K562 (cell line): ENCODE data around the gene MAGEE1. TPM values are rescaled to one million over a fixed set of nuclear protein-coding genes. Genes with fewer than 3 reads are reported as not detected.

Source experiments
- ATAC-seq: fragments of 200-7000 bp; cut with Tn5 transposase; 3 replicates; pipeline ENCODE4 v1.9.1; 2020; ENCODE audit warnings: moderate library complexity
- BruUV-seq: library from RNA; stranded (reverse); fragments of 400-500 nt; replicated peaks from 2 replicates; lab custom pipeline; 2021; lab: Mats Ljungman, UMichigan
- CTCF ChIA-PET: fragments of 300-600 bp; formaldehyde crosslinking; extraction: SDS; loops from one replicate; lab custom pipeline; 2021; ENCODE audit warnings: low intra/inter-chr PET ratio; lab: Yijun Ruan, JAX
- POLR2A ChIA-PET: fragments of 300-600, 350-650 bp; sonication (Branson Sonifier 250); formaldehyde crosslinking; extraction: SDS; loops from one replicate; lab custom pipeline; 2021; ENCODE audit warnings: antibody characterized with exemption, inconsistent platforms; lab: Yijun Ruan, JAX
- DNase-seq, 4 experiments: peaks; one replicate each; pipeline versions ENCODE4 v3.0.0 to v3.0.0-alpha.2; 2011 to 2018; ENCODE audit warnings: low spot score in 3 of 4, mixed read lengths in 3 of 4; ENCODE audit errors: extremely low read depth in 1 of 4
- FAIRE-seq: peaks from 2 replicates; lab custom pipeline; 2011; peaks lifted over from hg19 to GRCh38; lab: Jason Lieb, UNC
- H2AFZ ChIP-seq: 2 replicates; pipeline ENCODE4 v1.6.0; 2011; ENCODE audit warnings: low read depth, low read length, control low read depth, inconsistent platforms
- H3K27ac ChIP-seq: fragments of 200-600 bp; 3 replicates; pipeline ENCODE4 v1.8.0; 2011; ENCODE audit warnings: low read depth, mild to moderate bottlenecking, control low read depth, inconsistent platforms, low read length, moderate library complexity, mixed read lengths; ENCODE audit errors: extremely low read depth
- H3K27me3 ChIP-seq, 2 experiments: fragments of 300-600 bp in 1 of 2; 2 replicates in 1 of 2; 3 replicates in 1 of 2; pipeline versions ENCODE4 v1.6.0 to v1.8.0; 2011; ENCODE audit warnings: inconsistent platforms in 2 of 2, low read length in 2 of 2, mild to moderate bottlenecking in 1 of 2, mixed read lengths in 1 of 2, moderate library complexity in 1 of 2; ENCODE audit not compliant: control insufficient read depth in 2 of 2, insufficient read depth in 2 of 2
- H3K36me3 ChIP-seq: fragments of 300-600 bp; 3 replicates; pipeline ENCODE4 v1.8.0; 2011; ENCODE audit warnings: mild to moderate bottlenecking, low read length, inconsistent platforms; ENCODE audit not compliant: control insufficient read depth, insufficient read depth
- H3K4me1 ChIP-seq, 2 experiments: fragments of 200-600 bp in 1 of 2; replicated peaks in 1 of 2; 2 replicates in 1 of 2; 3 replicates in 1 of 2; pipeline versions ENCODE4 v1.5.1 to v1.8.0; 2011; ENCODE audit warnings: inconsistent platforms in 2 of 2, low read length in 2 of 2, mild to moderate bottlenecking in 1 of 2, mixed read lengths in 1 of 2, moderate library complexity in 1 of 2; ENCODE audit not compliant: control insufficient read depth in 2 of 2, insufficient read depth in 2 of 2
- H3K4me2 ChIP-seq: 2 replicates; pipeline ENCODE4 v1.6.1; 2011; ENCODE audit warnings: low read length, control low read depth, inconsistent platforms, mixed read lengths; ENCODE audit not compliant: insufficient read depth
- H3K4me3 ChIP-seq: fragments of 200-600 bp; sonication (generic), shearing (Covaris generic); 2 replicates; pipeline ENCODE4 v1.5.1; 2016; ENCODE audit warnings: control low read depth, inconsistent platforms
- H3K79me2 ChIP-seq: fragments of 200-600 bp; 3 replicates; pipeline ENCODE4 v1.8.0; 2011; ENCODE audit warnings: low read length, inconsistent platforms; ENCODE audit not compliant: control insufficient read depth, insufficient read depth
- H3K9ac ChIP-seq, 2 experiments: 2 replicates each; pipeline versions ENCODE4 v1.6.0 to v1.6.1; 2011; ENCODE audit warnings: low read depth in 2 of 2, low read length in 2 of 2, control low read depth in 1 of 2, inconsistent platforms in 1 of 2, mild to moderate bottlenecking in 1 of 2, mixed read lengths in 1 of 2; ENCODE audit not compliant: insufficient read depth in 1 of 2
- H3K9me1 ChIP-seq: one replicate; pipeline ENCODE4 v1.6.0; 2011; ENCODE audit warnings: inconsistent platforms, mild to moderate bottlenecking, low read length, moderate library complexity; ENCODE audit not compliant: control insufficient read depth, insufficient read depth
- H3K9me3 ChIP-seq: replicated peaks from 2 replicates; pipeline ENCODE4 v1.5.1; 2011; ENCODE audit warnings: low read depth, low read length, inconsistent platforms; ENCODE audit not compliant: control insufficient read depth, insufficient read depth
- H4K20me1 ChIP-seq: replicated peaks from 2 replicates; pipeline ENCODE4 v1.6.1; 2011; ENCODE audit warnings: low read length, inconsistent platforms, mixed read lengths; ENCODE audit not compliant: control insufficient read depth, insufficient read depth
- ETS2 ChIP-seq: IDR thresholded peaks from 2 replicates; pipeline ENCODE4 v1.6.1; 2016; ENCODE audit warnings: borderline replicate concordance, missing genetic modification characterization, mild to moderate bottlenecking, moderate library complexity, missing compliant biosample characterization; ENCODE audit not compliant: poor library complexity, severe bottlenecking
- GATAD2A ChIP-seq: fragments of 450-650 bp; IDR thresholded peaks from 2 replicates; pipeline ENCODE4 v1.6.1; 2017
- HDAC2 ChIP-seq: fragments of 450-650 bp; IDR thresholded peaks from 2 replicates; pipeline ENCODE4 v1.6.1; 2016; ENCODE audit warnings: mild to moderate bottlenecking
- NFIC ChIP-seq: fragments of 450-650 bp; IDR thresholded peaks from 2 replicates; pipeline ENCODE4 v1.6.1; 2017; ENCODE audit warnings: mild to moderate bottlenecking, inconsistent platforms
- NONO ChIP-seq, 2 experiments: fragments of 200-400 bp in 1 of 2; fragments of 450-650 bp in 1 of 2; formaldehyde crosslinking in 1 of 2; IDR thresholded peaks; 2 replicates each; pipeline ENCODE4 v1.6.1; 2017; ENCODE audit warnings: low read depth in 2 of 2, mild to moderate bottlenecking in 2 of 2, moderate library complexity in 2 of 2, low read length in 1 of 2
- RBM25 ChIP-seq: fragments of 200-400 bp; formaldehyde crosslinking; IDR thresholded peaks from 2 replicates; pipeline ENCODE4 v1.6.1; 2018; ENCODE audit warnings: low read length, low read depth, moderate library complexity; ENCODE audit not compliant: severe bottlenecking
- SMARCE1 ChIP-seq: fragments of 450-650 bp; IDR thresholded peaks from 2 replicates; pipeline ENCODE4 v1.7.1; 2016; ENCODE audit warnings: mild to moderate bottlenecking
- SMC3 ChIP-seq: conservative IDR thresholded peaks from 2 replicates; pipeline ENCODE4 v1.6.1; 2011; ENCODE audit warnings: low read depth, low read length, improper control_type of control experiment; ENCODE audit not compliant: insufficient read depth
- SNIP1 ChIP-seq: fragments of 450-650 bp; IDR thresholded peaks from 2 replicates; pipeline ENCODE4 v1.7.1; 2017; ENCODE audit warnings: low read depth, mild to moderate bottlenecking
- TAF15 ChIP-seq: fragments of 200-400 bp; formaldehyde crosslinking; IDR thresholded peaks from 2 replicates; pipeline ENCODE4 v1.6.1; 2017; ENCODE audit warnings: mild to moderate bottlenecking, low read depth, low read length, moderate library complexity
- TBL1XR1 ChIP-seq, 2 experiments: IDR thresholded peaks; 2 replicates each; pipeline ENCODE4 v1.6.1; 2012; ENCODE audit warnings: improper control_type of control experiment in 2 of 2, low read length in 2 of 2, mild to moderate bottlenecking in 1 of 2
- YBX1 ChIP-seq: fragments of 450-650 bp; IDR thresholded peaks from 2 replicates; pipeline ENCODE4 v1.7.1; 2016; ENCODE audit warnings: mild to moderate bottlenecking
- ZFPM2 ChIP-seq: fragments of 250-450 bp; sonication (Bioruptor Pico); IDR thresholded peaks from 2 replicates; pipeline ENCODE4 v1.5.1; 2022; ENCODE audit warnings: mild to moderate bottlenecking
- ZNF197 ChIP-seq: fragments of 200-800 bp; sonication (Bioruptor generic); IDR thresholded peaks from 2 replicates; pipeline ENCODE4 v1.6.1; 2016; ENCODE audit warnings: low read depth, missing genetic modification characterization, missing compliant biosample characterization
- ZNF764 ChIP-seq: fragments of 250-450 bp; sonication (Bioruptor Pico); IDR thresholded peaks from 2 replicates; pipeline ENCODE4 v1.4.0; 2020; ENCODE audit warnings: low read depth, mild to moderate bottlenecking, moderate library complexity
- ZNF778 ChIP-seq: fragments of 450-650 bp; formaldehyde crosslinking; IDR thresholded peaks from 2 replicates; pipeline ENCODE4 v1.4.0; 2020; ENCODE audit warnings: mild to moderate bottlenecking, moderate library complexity
- WGBS: fragments of 100-300 bp; shearing (Covaris generic); methylation state at CpG from one replicate; pipeline ENCODE4 v1.1.6; 2016; ENCODE audit warnings: low coverage, mixed read lengths; ENCODE audit not compliant: insufficient coverage; ENCODE audit errors: missing lambda C conversion rate; 5-methylcytosine and 5-hydroxymethylcytosine counted together
- in situ Hi-C: fragments of 300-500 bp; cut with MboI; formaldehyde crosslinking; loops from 4 replicates; pipeline ENCODE4 v1.15.0; 2018; ENCODE audit warnings: inconsistent platforms, mixed read lengths
- intact Hi-C: fragments of 100-400 bp; cut with micrococcal nuclease; formaldehyde crosslinking; loops from 2 replicates; pipeline ENCODE4 v1.14.2; 2022
- polyA plus RNA-seq, 8 experiments: library from polyadenylated mRNA; depleted of rRNA in 4 of 8; stranded (reverse) in 5 of 8; unstranded in 3 of 8; fragments of >200 nt; fragmentation: Nextera tagmentation in 2 of 8; fragmentation: Illumina TruSeq in 1 of 8; extraction: Ambion mirVana in 2 of 8; extraction: Trizol in 1 of 8; gene quantifications; 2 replicates each; pipeline versions ENCODE4 v1.2.1 to v1.2.3, GENCODE V29; 2011 to 2014; ENCODE audit warnings: inconsistent platforms in 1 of 8, missing spikeins in 1 of 8
- total RNA-seq, 7 experiments: library from RNA; depleted of rRNA in 6 of 7; stranded (reverse); fragments of >200 nt in 6 of 7; fragmentation: Illumina TruSeq in 2 of 7; extraction: Trizol in 2 of 7; gene quantifications; 2 replicates each; pipeline versions ENCODE4 v1.2.1 to v1.2.3, GENCODE V29; 2011 to 2021; ENCODE audit warnings: low replicate concordance in 1 of 7
- TF ChIP-seq, protein P1 (sequence below): fragments of 450-650 bp; formaldehyde crosslinking; conservative IDR thresholded peaks from 2 replicates; pipeline ENCODE4 v1.4.0; 2022; ENCODE audit warnings: mild to moderate bottlenecking, missing genetic modification characterization
- TF ChIP-seq, protein P2 (sequence below): fragments of 450-650 bp; IDR thresholded peaks from 2 replicates; pipeline ENCODE4 v1.6.1; 2016; ENCODE audit warnings: antibody characterized with exemption
- TF ChIP-seq, protein P3 (sequence below): IDR thresholded peaks from 3 replicates; pipeline ENCODE4 v1.6.1; 2011; ENCODE audit warnings: borderline replicate concordance, mild to moderate bottlenecking; ENCODE audit not compliant: insufficient read length, insufficient read depth
- TF ChIP-seq, protein P4 (sequence below): fragments of 250-450 bp; sonication (Bioruptor Pico); IDR thresholded peaks from 2 replicates; pipeline ENCODE4 v1.9.0; 2021; ENCODE audit warnings: mild to moderate bottlenecking

MAGEE1 gene
- total and polyA plus RNA-seq, 9 of the 15 experiments (the other 6 are each of a cell fraction or from before 2014, with no cell fraction given): 0.01 to 0.11 (median 0.04) TPM; not detected in 5

DNA sequence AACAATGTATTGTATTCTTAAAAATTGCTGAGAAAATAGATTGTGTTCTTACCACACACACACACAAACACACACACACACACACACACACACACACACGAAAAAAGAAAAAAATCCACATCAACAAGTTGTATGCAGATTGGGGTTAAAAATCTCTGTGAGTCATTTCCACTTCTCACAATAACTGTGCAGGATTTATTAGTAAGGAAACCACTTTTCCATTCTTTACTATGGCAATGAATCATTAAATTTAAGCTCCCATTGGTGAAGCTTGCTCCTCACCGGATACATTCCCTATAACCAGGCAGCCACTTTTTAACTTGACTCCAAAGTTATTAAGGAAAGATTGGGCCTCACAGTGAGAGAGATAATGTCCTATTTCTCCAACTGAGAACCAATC is 19.7 kb upstream of the MAGEE1 start:
- H3K27ac ChIP-seq: no peak overlapping the region
- CTCF ChIA-PET: no interaction called here
- WGBS: 0% methylated on average over 1 of the region's 2 CpGs
- POLR2A ChIA-PET: no interaction called here
- ATAC-seq: no peak
- TF ChIP-seq HDAC2: no peak
- TF ChIP-seq, protein P1, sequence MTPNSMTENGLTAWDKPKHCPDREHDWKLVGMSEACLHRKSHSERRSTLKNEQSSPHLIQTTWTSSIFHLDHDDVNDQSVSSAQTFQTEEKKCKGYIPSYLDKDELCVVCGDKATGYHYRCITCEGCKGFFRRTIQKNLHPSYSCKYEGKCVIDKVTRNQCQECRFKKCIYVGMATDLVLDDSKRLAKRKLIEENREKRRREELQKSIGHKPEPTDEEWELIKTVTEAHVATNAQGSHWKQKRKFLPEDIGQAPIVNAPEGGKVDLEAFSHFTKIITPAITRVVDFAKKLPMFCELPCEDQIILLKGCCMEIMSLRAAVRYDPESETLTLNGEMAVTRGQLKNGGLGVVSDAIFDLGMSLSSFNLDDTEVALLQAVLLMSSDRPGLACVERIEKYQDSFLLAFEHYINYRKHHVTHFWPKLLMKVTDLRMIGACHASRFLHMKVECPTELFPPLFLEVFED (CRISPR knock-in tag): no peak
- TF ChIP-seq, protein P2, sequence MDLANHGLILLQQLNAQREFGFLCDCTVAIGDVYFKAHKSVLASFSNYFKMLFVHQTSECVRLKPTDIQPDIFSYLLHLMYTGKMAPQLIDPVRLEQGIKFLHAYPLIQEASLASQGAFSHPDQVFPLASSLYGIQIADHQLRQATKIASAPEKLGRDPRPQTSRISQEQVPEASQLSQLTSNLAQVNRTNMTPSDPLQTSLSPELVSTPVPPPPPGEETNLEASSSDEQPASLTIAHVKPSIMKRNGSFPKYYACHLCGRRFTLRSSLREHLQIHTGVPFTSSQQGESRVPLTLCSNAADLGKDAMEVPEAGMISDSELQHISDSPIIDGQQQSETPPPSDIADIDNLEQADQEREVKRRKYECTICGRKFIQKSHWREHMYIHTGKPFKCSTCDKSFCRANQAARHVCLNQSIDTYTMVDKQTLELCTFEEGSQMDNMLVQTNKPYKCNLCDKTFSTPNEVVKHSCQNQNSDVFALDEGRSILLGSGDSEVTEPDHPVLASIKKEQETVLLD: no peak
- no peak for TF ChIP-seq NFIC
- TF ChIP-seq TAF15: no peak
- no peak for TF ChIP-seq SMARCE1
- no peak for TF ChIP-seq SNIP1
- no peak for TF ChIP-seq TBL1XR1 (IDR thresholded peaks at IDR 0.05; ENCODE audit: low read length in 2 of 2)
- TF ChIP-seq ZNF778 (CRISPR knock-in tag): no peak
- TF ChIP-seq ETS2 (tag): no peak
- TF ChIP-seq, protein P3, sequence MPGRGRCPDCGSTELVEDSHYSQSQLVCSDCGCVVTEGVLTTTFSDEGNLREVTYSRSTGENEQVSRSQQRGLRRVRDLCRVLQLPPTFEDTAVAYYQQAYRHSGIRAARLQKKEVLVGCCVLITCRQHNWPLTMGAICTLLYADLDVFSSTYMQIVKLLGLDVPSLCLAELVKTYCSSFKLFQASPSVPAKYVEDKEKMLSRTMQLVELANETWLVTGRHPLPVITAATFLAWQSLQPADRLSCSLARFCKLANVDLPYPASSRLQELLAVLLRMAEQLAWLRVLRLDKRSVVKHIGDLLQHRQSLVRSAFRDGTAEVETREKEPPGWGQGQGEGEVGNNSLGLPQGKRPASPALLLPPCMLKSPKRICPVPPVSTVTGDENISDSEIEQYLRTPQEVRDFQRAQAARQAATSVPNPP: no peak
- no peak for TF ChIP-seq YBX1
- TF ChIP-seq, protein P4, sequence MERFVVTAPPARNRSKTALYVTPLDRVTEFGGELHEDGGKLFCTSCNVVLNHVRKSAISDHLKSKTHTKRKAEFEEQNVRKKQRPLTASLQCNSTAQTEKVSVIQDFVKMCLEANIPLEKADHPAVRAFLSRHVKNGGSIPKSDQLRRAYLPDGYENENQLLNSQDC (CRISPR knock-in tag): no peak
- TF ChIP-seq ZFPM2 (CRISPR knock-in tag): no peak
- no peak for TF ChIP-seq ZNF197 (CRISPR knock-in tag)
- no peak for TF ChIP-seq NONO (IDR thresholded peaks at IDR 0.05; ENCODE audit: low read depth in 2 of 2, low read length in 1 of 2)
- no peak for TF ChIP-seq ZNF764 (CRISPR knock-in tag)
- no peak for TF ChIP-seq RBM25
- TF ChIP-seq GATAD2A: no peak
- no peak for TF ChIP-seq SMC3
- no peak overlapping the region for H3K4me2 ChIP-seq
- no peaks in the 10 kb centered on the region for H3K79me2 ChIP-seq
- in situ Hi-C loops: no loop called here
- no peaks in the 10 kb centered on the region for H3K9me1 ChIP-seq
- H3K27me3 ChIP-seq: no peaks in the 10 kb centered on the region
- FAIRE-seq: no peak
- no peaks in the 10 kb centered on the region for H3K36me3 ChIP-seq
- intact Hi-C loops: no loop called here
- H4K20me1 ChIP-seq: no peaks in the 10 kb centered on the region
- H3K9me3 ChIP-seq: no peaks in the 10 kb centered on the region
- H3K4me3 ChIP-seq: no peak overlapping the region
- no TSS peak for BruUV-seq
- DNase-seq: no peak
- no peak overlapping the region for H3K9ac ChIP-seq
- H3K4me1 ChIP-seq: no peaks in the 10 kb centered on the region
- no peak overlapping the region for H2AFZ ChIP-seq
